ENCODE results near the gene RGS13. TPM values are rescaled to one million over a fixed set of nuclear protein-coding genes. Genes with fewer than 3 reads are reported as not detected.

RGS13 gene
- total and polyA plus RNA-seq, 2 donors (not counting 1 experiment from before 2014, with no cell fraction given), result 0.22 to 0.59 TPM

- H3K9me3 Mint-ChIP-seq (ENCODE audit: insufficient read depth), result no peaks in the 10 kb centered on the region
- no peak overlapping the region for H3K9ac ChIP-seq (ENCODE audit: low read length)
- no peak overlapping the region for H3K27ac ChIP-seq (ENCODE audit: low read length in 2 of 2)
- DNase-seq (no peak), ATAC-seq (ENCODE audit: low read depth) (no peak)
- H3K4me3 Mint-ChIP-seq, result no peak overlapping the region
- peaks cover 12% of the 10 kb centered on the region for H3K4me1 Mint-ChIP-seq
- no peaks in the 10 kb centered on the region for H3K79me2 ChIP-seq (ENCODE audit: control insufficient read depth, insufficient read depth, low read length)
- no peak overlapping the region for H2AFZ ChIP-seq (ENCODE audit: insufficient read depth, low read depth, low read length, poor library complexity, severe bottlenecking)
- H3K27me3 ChIP-seq (replicated peaks in 1 of 4; ENCODE audit: control extremely low read depth in 1 of 4, control insufficient read depth in 3 of 4, insufficient read depth in 4 of 4, low read length in 3 of 4), result peaks cover 5 to 67% (median 53%) of the 10 kb centered on the region in 4 experiments
- POLR2A ChIA-PET, result no interaction called here
- H3K27ac Mint-ChIP-seq, result no peak overlapping the region
- no peaks in the 10 kb centered on the region for H3K36me3 ChIP-seq (replicated peaks in 1 of 2; ENCODE audit: control extremely low read depth in 1 of 2, control insufficient read depth in 1 of 2, extremely low read depth in 1 of 2, insufficient read depth in 2 of 2, low read length in 1 of 2)
- peaks cover 0 to 2% (median 0%) of the 10 kb centered on the region in 3 donors for H3K9me3 ChIP-seq (ENCODE audit: control extremely low read depth in 1 of 3, control insufficient read depth in 2 of 3, insufficient read depth in 1 of 3, low read length in 2 of 3)
- intact Hi-C loops (cut with micrococcal nuclease), result loop anchor here (2.0 to 5.0 kb wide), 2 partner anchors 19 to 179 kb away; partner anchors contain the start of gene RGS2
- H3K27me3 Mint-ChIP-seq, result peaks cover 78% of the 10 kb centered on the region
- TF ChIP-seq CTCF (IDR thresholded peaks at IDR 0.05) (no peak), EZH2 (IDR thresholded peaks at IDR 0.05; ENCODE audit: borderline replicate concordance, insufficient read depth, low read depth, low read length, poor library complexity, severe bottlenecking) (no peak)
- CTCF ChIA-PET, result interaction anchor here (0.8 to 1.7 kb wide), 3 partner anchors 19 to 154 kb away, joined by 3 to 8 read pairs (median 7); no protein-coding TSS in a partner anchor
- H3K4me2 ChIP-seq (replicated peaks; ENCODE audit: low read depth, low read length, poor library complexity, severe bottlenecking), result no peak overlapping the region
- 86% methylated on average over 3 of the region's 5 CpGs for WGBS (ENCODE audit: insufficient coverage)
- H4K20me1 ChIP-seq (ENCODE audit: control insufficient read depth, insufficient read depth, low read length, poor library complexity, severe bottlenecking), result no peaks in the 10 kb centered on the region
- no peak overlapping the region for H3K4me3 ChIP-seq (ENCODE audit: control extremely low read depth in 1 of 5, extremely low read depth in 1 of 5, insufficient read depth in 1 of 5, low read depth in 2 of 5, low read length in 4 of 5)
- peaks cover 11 to 16% of the 10 kb centered on the region in 2 donors for H3K4me1 ChIP-seq (ENCODE audit: control insufficient read depth in 2 of 2, insufficient read depth in 2 of 2, low read length in 2 of 2)
Measured at GRCh38 chr1:192627901-192628300, 8.0 kb upstream of the RGS13 start.

- intact Hi-C loops (cut with micrococcal nuclease), result loop anchor here (5.0 kb wide), 1 partner anchor 179 kb away; the partner anchor contains the start of gene RGS2
- no peak overlapping the region for H3K4me2 ChIP-seq (replicated peaks; ENCODE audit: low read depth, low read length, poor library complexity, severe bottlenecking)
Measured at GRCh38 chr1:192628396-192629057, 7.4 kb upstream of the RGS13 start.

More at GRCh38 chr1:192628396-192629057, 7.4 kb upstream of the RGS13 start:
- no peak overlapping the region for H3K4me3 ChIP-seq (ENCODE audit: control extremely low read depth in 1 of 5, extremely low read depth in 1 of 5, insufficient read depth in 1 of 5, low read depth in 2 of 5, low read length in 4 of 5)
- no peak overlapping the region for H2AFZ ChIP-seq (ENCODE audit: insufficient read depth, low read depth, low read length, poor library complexity, severe bottlenecking)
- H3K27ac ChIP-seq (ENCODE audit: low read length in 2 of 2), result no peak overlapping the region
- H3K9me3 ChIP-seq (ENCODE audit: control extremely low read depth in 1 of 3, control insufficient read depth in 2 of 3, insufficient read depth in 1 of 3, low read length in 2 of 3), result peaks cover 0 to 2% (median 0%) of the 10 kb centered on the region in 3 donors
- ATAC-seq (ENCODE audit: low read depth), result no peak
- Mint-ChIP-seq H3K4me3 (no peak overlapping the region), H3K4me1 (peaks cover 12% of the 10 kb centered on the region), H3K27me3 (peaks cover 79% of the 10 kb centered on the region), H3K27ac (no peak overlapping the region), H3K9me3 (ENCODE audit: insufficient read depth) (no peaks in the 10 kb centered on the region)
- no peak overlapping the region for H3K9ac ChIP-seq (ENCODE audit: low read length)
- no peaks in the 10 kb centered on the region for H3K36me3 ChIP-seq (replicated peaks in 1 of 2; ENCODE audit: control extremely low read depth in 1 of 2, control insufficient read depth in 1 of 2, extremely low read depth in 1 of 2, insufficient read depth in 2 of 2, low read length in 1 of 2)
- no peaks in the 10 kb centered on the region for H3K79me2 ChIP-seq (ENCODE audit: control insufficient read depth, insufficient read depth, low read length)
- TF ChIP-seq CTCF (IDR thresholded peaks at IDR 0.05) (no peak), EZH2 (IDR thresholded peaks at IDR 0.05; ENCODE audit: borderline replicate concordance, insufficient read depth, low read depth, low read length, poor library complexity, severe bottlenecking) (no peak)
- H4K20me1 ChIP-seq (ENCODE audit: control insufficient read depth, insufficient read depth, low read length, poor library complexity, severe bottlenecking), result no peaks in the 10 kb centered on the region
- ChIA-PET CTCF (interaction anchor here (0.8 to 1.6 kb wide), 5 partner anchors 18 to 370 kb away, joined by 3 to 7 read pairs (median 4); no protein-coding TSS in a partner anchor), POLR2A (no interaction called here)
- no peak for DNase-seq
- peaks cover 5 to 73% (median 58%) of the 10 kb centered on the region in 4 experiments for H3K27me3 ChIP-seq (replicated peaks in 1 of 4; ENCODE audit: control extremely low read depth in 1 of 4, control insufficient read depth in 3 of 4, insufficient read depth in 4 of 4, low read length in 3 of 4)
- no CpG with 5 or more reads among the region's 1 CpG for WGBS (ENCODE audit: insufficient coverage)
- peaks cover 11 to 16% of the 10 kb centered on the region in 2 donors for H3K4me1 ChIP-seq (ENCODE audit: control insufficient read depth in 2 of 2, insufficient read depth in 2 of 2, low read length in 2 of 2)

All from B cell (primary cell).